ENCODE data around the gene MPV17.
A peak's percentile ranks its signal among the peaks of the same experiment; 100 is the strongest.

MPV17 gene

GRCh38 chr2:27264753-27265535, 58.0 kb downstream of the MPV17 start:
- peak; percentile 49 for DNase-seq (ENCODE audit: low spot score)

GRCh38 chr2:27264253-27264752, 58.6 kb downstream of the MPV17 start:
- no peak for DNase-seq (ENCODE audit: low spot score)

GRCh38 chr2:27263287-27264252, 59.3 kb downstream of the MPV17 start:
- no peak for DNase-seq (ENCODE audit: low spot score)

- DNase-seq (ENCODE audit: low spot score) = no peak
These were observed 60.3 kb downstream of the MPV17 start, which contains the start of gene SLC30A3 for GRCh38 chr2:27262379-27263286. TSS of gene SLC30A3 (minus strand) at chr2:27263047. CDS start at chr2:27262906, 141 bp downstream.

- DNase-seq (ENCODE audit: low spot score) = no peak
These were observed 61.0 kb downstream of the MPV17 start for GRCh38 chr2:27261926-27262298.

- DNase-seq (ENCODE audit: low spot score) = no peak
These were observed 61.5 kb downstream of the MPV17 start for GRCh38 chr2:27261241-27261925.
